Progenitor cell of endocrine pancreas (in vitro differentiated cells): Measurements from ENCODE around the gene DNAAF9. TPM values are rescaled to one million over a fixed set of nuclear protein-coding genes. Genes with fewer than 3 reads are reported as not detected.

ENCODE experiments used
- DNase-seq: peaks from one replicate; pipeline ENCODE4 v3.0.0; 2021; ENCODE audit warnings: low spot score; ENCODE audit not compliant: unreplicated experiment
- H3K27ac Mint-ChIP-seq: 2 replicates; pipeline ENCODE4 v1.8.0; 2021; ENCODE audit warnings: mild to moderate bottlenecking, moderate library complexity, mixed read lengths
- H3K27me3 Mint-ChIP-seq: 2 replicates; pipeline ENCODE4 v1.8.0; 2021; ENCODE audit warnings: mixed read lengths
- H3K36me3 Mint-ChIP-seq: 2 replicates; pipeline ENCODE4 v1.8.0; 2022; ENCODE audit warnings: mixed read lengths; ENCODE audit not compliant: insufficient read depth
- H3K4me1 Mint-ChIP-seq: 2 replicates; pipeline ENCODE4 v1.8.0; 2021; ENCODE audit warnings: low read depth, mixed read lengths
- H3K4me3 Mint-ChIP-seq: 2 replicates; pipeline ENCODE4 v1.8.0; 2021; ENCODE audit warnings: low read depth, mild to moderate bottlenecking, moderate library complexity, mixed read lengths
- H3K9me3 Mint-ChIP-seq: 2 replicates; pipeline ENCODE4 v1.8.0; 2021; ENCODE audit warnings: low read depth, mixed read lengths
- total RNA-seq: library from RNA; stranded (reverse); gene quantifications from 2 replicates; pipeline ENCODE4 v1.2.1, GENCODE V29; 2021
- TF ChIP-seq, protein P1 (sequence below): fragments of 200-600 bp; sonication (generic); IDR thresholded peaks from one replicate; pipeline ENCODE4 v1.5.0; 2021; ENCODE audit warnings: antibody characterized with exemption, mild to moderate bottlenecking; ENCODE audit not compliant: unreplicated experiment

DNAAF9 gene
- total RNA-seq, 1 donor from 2014 or later, result 29.9 TPM

DNA sequence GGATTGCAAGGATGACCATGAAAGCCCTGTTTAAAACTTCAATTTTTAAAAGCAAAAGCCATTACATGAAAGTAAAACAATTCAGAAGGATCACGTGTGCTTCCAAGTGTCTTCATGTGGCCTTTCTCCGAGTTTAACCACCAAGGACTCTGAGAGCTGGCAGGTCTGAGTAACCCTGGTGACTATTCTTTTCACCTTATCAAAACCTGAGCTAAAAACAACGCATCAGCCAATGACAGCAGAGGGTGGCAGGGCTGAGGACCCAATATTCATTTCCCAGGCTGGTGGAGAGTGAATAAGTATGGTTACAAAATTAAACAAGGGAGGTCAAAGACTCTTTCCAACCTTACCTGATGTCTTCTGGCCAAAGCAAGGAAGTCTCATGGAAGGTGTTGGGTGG, 46.7 kb downstream of the DNAAF9 start:
- Mint-ChIP-seq H3K9me3 (no peaks in the 10 kb centered on the region), H3K27ac (peak overlapping the region; percentile 60), H3K4me1 (peaks cover 11% of the 10 kb centered on the region), H3K36me3 (peaks cover 17% of the 10 kb centered on the region), H3K4me3 (no peak overlapping the region), H3K27me3 (no peaks in the 10 kb centered on the region)
- TF ChIP-seq, protein P1, sequence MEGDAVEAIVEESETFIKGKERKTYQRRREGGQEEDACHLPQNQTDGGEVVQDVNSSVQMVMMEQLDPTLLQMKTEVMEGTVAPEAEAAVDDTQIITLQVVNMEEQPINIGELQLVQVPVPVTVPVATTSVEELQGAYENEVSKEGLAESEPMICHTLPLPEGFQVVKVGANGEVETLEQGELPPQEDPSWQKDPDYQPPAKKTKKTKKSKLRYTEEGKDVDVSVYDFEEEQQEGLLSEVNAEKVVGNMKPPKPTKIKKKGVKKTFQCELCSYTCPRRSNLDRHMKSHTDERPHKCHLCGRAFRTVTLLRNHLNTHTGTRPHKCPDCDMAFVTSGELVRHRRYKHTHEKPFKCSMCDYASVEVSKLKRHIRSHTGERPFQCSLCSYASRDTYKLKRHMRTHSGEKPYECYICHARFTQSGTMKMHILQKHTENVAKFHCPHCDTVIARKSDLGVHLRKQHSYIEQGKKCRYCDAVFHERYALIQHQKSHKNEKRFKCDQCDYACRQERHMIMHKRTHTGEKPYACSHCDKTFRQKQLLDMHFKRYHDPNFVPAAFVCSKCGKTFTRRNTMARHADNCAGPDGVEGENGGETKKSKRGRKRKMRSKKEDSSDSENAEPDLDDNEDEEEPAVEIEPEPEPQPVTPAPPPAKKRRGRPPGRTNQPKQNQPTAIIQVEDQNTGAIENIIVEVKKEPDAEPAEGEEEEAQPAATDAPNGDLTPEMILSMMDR, result no peak
- DNase-seq, result no peak

DNA sequence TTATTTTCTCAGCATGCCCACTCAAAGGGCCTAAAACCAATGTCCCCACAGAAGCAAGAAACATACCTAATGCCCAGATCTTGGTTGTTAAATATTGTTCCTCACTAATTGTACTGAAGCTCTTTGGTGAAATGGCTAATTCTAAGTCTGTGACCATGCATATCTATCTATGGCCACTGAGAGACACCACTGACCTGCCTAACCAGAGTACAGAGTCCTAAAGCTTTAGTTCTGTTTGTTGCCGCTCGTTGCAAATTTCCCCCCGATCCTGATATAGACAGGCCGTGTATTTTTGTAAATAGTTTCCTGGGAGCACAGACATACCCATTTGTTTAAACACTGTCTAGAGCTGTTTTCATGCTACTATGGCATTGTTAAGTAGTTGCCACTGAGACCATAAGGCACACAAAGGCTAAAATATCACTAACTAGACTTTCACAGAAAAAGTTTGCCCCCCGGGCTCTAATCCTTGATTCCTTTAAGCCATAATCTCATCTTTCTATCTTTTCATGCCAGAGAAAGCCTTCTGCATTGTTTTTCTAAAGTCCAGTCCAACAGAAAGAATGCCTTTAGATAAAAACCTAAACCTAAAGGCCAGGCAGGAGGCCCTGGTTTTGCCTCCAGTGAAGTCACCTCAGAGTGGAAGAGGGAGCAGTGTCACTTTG, 48.7 kb downstream of the DNAAF9 start:
- TF ChIP-seq, protein P1, result peak; percentile 22
- Mint-ChIP-seq H3K27ac (peak overlapping the region; percentile 14), H3K9me3 (no peaks in the 10 kb centered on the region), H3K4me1 (peaks cover 11% of the 10 kb centered on the region), H3K36me3 (peaks cover 18% of the 10 kb centered on the region), H3K27me3 (no peaks in the 10 kb centered on the region), H3K4me3 (no peak overlapping the region)
- DNase-seq, result no peak

Other genes starting within 250 kb of the DNAAF9 start
- 14.2 and 16.1 TPM in 2 replicates for gene FASTKD5, start 247.8 kb downstream of the DNAAF9 start, total RNA-seq
- 8.3 and 9.2 TPM in 2 replicates for gene UBOX5, start 247.8 kb downstream of the DNAAF9 start, total RNA-seq
- gene LZTS3, start 234.1 kb downstream of the DNAAF9 start, total RNA-seq, result 47.8 and 48.7 TPM in 2 replicates
- gene DDRGK1, start 203.0 kb downstream of the DNAAF9 start, total RNA-seq, result 73.0 and 78.0 TPM in 2 replicates
- 62.3 and 67.8 TPM in 2 replicates for gene ITPA, start 198.2 kb downstream of the DNAAF9 start, total RNA-seq
- 1.9 and 2.0 TPM in 2 replicates for gene SLC4A11, start 168.5 kb downstream of the DNAAF9 start, total RNA-seq
- gene ATRN, start 63.3 kb upstream of the DNAAF9 start, total RNA-seq, result 54.5 and 55.2 TPM in 2 replicates